ENCODE results near the gene TCEANC2.
"Not testable (repeated sequence)": the region's sequence is repeated elsewhere in the genome, so short reads cannot be mapped to it uniquely, and the experiment has no call there.

Gene TCEANC2

DNA sequence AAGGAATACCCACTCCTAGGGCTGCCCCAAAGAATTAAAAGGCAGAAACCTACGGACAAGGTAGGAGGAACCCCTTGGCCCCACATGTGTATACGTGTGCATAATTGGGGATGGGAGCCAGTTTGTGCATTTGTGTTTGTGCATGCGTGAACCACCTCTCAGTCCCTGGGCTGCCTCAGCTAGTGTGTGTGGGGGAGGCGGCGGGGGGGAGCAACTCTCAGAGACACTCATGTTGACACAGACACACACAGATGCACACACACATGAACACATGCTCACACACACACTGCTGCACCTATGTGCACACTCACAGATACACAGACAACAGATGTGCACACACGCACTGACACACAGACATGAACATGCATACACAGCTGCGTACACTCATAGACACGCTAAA lies 40.5 kb upstream of the TCEANC2 start:
- H3K4me1 ChIP-seq (ENCODE audit: control insufficient read depth, insufficient read depth, low read length) = no peaks in the 10 kb centered on the region
- H3K27me3 ChIP-seq (ENCODE audit: control insufficient read depth, insufficient read depth, low read length) = no peaks in the 10 kb centered on the region
- H3K4me3 ChIP-seq (ENCODE audit: low read depth, low read length) = no peak overlapping the region
- H3K9ac ChIP-seq (ENCODE audit: low read depth, low read length) = no peak overlapping the region
- no peaks in the 10 kb centered on the region for H3K9me3 ChIP-seq (ENCODE audit: control insufficient read depth, insufficient read depth, low read length)
- no peaks in the 10 kb centered on the region for H3K36me3 ChIP-seq (ENCODE audit: control insufficient read depth, insufficient read depth, low read length)
- no peak overlapping the region for H3K27ac ChIP-seq (ENCODE audit: low read depth, low read length)

GRCh38 chr1:54013393-54014008 lies 39.9 kb upstream of the TCEANC2 start:
- no peaks in the 10 kb centered on the region for H3K9me3 ChIP-seq (ENCODE audit: control insufficient read depth, insufficient read depth, low read length)
- H3K4me3 ChIP-seq (ENCODE audit: low read depth, low read length) = no peak overlapping the region
- H3K4me1 ChIP-seq (ENCODE audit: control insufficient read depth, insufficient read depth, low read length) = no peaks in the 10 kb centered on the region
- H3K9ac ChIP-seq (ENCODE audit: low read depth, low read length) = no peak overlapping the region
- no peaks in the 10 kb centered on the region for H3K36me3 ChIP-seq (ENCODE audit: control insufficient read depth, insufficient read depth, low read length)
- H3K27ac ChIP-seq (ENCODE audit: low read depth, low read length) = no peak overlapping the region
- H3K27me3 ChIP-seq (ENCODE audit: control insufficient read depth, insufficient read depth, low read length) = no peaks in the 10 kb centered on the region

DNA sequence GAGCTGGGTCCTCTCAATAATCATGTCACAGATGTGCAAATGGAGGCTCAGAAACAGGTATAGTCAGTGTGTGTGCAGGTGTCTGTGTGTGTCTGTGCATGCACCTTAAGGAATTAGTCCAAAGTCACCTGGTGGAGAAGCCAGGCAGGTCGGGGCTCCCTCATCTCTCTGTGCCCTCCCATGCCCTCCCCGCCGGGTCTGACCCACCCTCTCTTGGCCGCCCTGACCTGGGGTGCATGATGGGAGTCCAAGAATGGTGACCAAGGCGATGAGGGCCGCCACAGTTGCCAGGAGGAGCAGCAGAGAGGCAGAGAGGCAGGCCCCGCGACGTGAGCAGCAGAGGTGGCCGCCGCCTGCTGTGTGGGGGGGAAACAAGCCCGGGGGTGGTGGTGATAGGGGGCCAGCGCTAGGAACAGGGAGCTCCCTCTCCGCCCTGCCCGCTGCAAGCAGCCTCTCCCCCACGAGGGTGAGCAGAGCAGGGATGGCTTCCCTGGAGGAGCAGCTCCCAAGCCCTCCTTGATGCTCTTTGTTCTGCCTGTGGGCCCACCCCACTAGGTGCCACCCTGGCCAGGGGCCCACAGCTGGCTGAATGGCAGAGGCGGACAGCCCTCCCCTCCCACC lies 39.3 kb upstream of the TCEANC2 start:
- Histone ChIP-seq H3K4me3 (ENCODE audit: low read depth, low read length) (no peak overlapping the region), H3K36me3 (ENCODE audit: control insufficient read depth, insufficient read depth, low read length) (no peaks in the 10 kb centered on the region), H3K9ac (ENCODE audit: low read depth, low read length) (no peak overlapping the region), H3K4me1 (ENCODE audit: control insufficient read depth, insufficient read depth, low read length) (no peaks in the 10 kb centered on the region), H3K9me3 (ENCODE audit: control insufficient read depth, insufficient read depth, low read length) (no peaks in the 10 kb centered on the region), H3K27ac (ENCODE audit: low read depth, low read length) (no peak overlapping the region), H3K27me3 (ENCODE audit: control insufficient read depth, insufficient read depth, low read length) (no peaks in the 10 kb centered on the region)

- no peaks in the 10 kb centered on the region for H3K27me3 ChIP-seq (ENCODE audit: control insufficient read depth, insufficient read depth, low read length)
- H3K4me1 ChIP-seq (ENCODE audit: control insufficient read depth, insufficient read depth, low read length) = no peaks in the 10 kb centered on the region
- no peak overlapping the region for H3K27ac ChIP-seq (ENCODE audit: low read depth, low read length)
- H3K9ac ChIP-seq (ENCODE audit: low read depth, low read length) = no peak overlapping the region
- H3K4me3 ChIP-seq (ENCODE audit: low read depth, low read length) = no peak overlapping the region
- H3K36me3 ChIP-seq (ENCODE audit: control insufficient read depth, insufficient read depth, low read length) = no peaks in the 10 kb centered on the region
- H3K9me3 ChIP-seq (ENCODE audit: control insufficient read depth, insufficient read depth, low read length) = no peaks in the 10 kb centered on the region
These were observed 36.8 kb upstream of the TCEANC2 start for GRCh38 chr1:54016343-54017282.

- Histone ChIP-seq H3K36me3 (ENCODE audit: control insufficient read depth, insufficient read depth, low read length) (no peaks in the 10 kb centered on the region), H3K9me3 (ENCODE audit: control insufficient read depth, insufficient read depth, low read length) (no peaks in the 10 kb centered on the region), H3K4me3 (ENCODE audit: low read depth, low read length) (no peak within 1 kb of the TSS), H3K27me3 (ENCODE audit: control insufficient read depth, insufficient read depth, low read length) (no peaks in the 10 kb centered on the region), H3K9ac (ENCODE audit: low read depth, low read length) (no peak within 1 kb of the TSS), H3K27ac (ENCODE audit: low read depth, low read length) (no peak within 1 kb of the TSS), H3K4me1 (ENCODE audit: control insufficient read depth, insufficient read depth, low read length) (no peaks in the 10 kb centered on the region)
These were observed 35.4 kb upstream of the TCEANC2 start, which contains the start of gene LDLRAD1 for GRCh38 chr1:54017979-54018378. TSS of gene LDLRAD1 (minus strand) at chr1:54018186. CDS start at chr1:54018112, 74 bp downstream.

GRCh38 chr1:54018635-54019034 lies 34.8 kb upstream of the TCEANC2 start:
- Histone ChIP-seq H3K36me3 (ENCODE audit: control insufficient read depth, insufficient read depth, low read length) (no peaks in the 10 kb centered on the region), H3K9ac (ENCODE audit: low read depth, low read length) (no peak overlapping the region), H3K4me3 (ENCODE audit: low read depth, low read length) (no peak overlapping the region), H3K4me1 (ENCODE audit: control insufficient read depth, insufficient read depth, low read length) (no peaks in the 10 kb centered on the region), H3K27ac (ENCODE audit: low read depth, low read length) (no peak overlapping the region), H3K9me3 (ENCODE audit: control insufficient read depth, insufficient read depth, low read length) (no peaks in the 10 kb centered on the region), H3K27me3 (ENCODE audit: control insufficient read depth, insufficient read depth, low read length) (no peaks in the 10 kb centered on the region)

DNA sequence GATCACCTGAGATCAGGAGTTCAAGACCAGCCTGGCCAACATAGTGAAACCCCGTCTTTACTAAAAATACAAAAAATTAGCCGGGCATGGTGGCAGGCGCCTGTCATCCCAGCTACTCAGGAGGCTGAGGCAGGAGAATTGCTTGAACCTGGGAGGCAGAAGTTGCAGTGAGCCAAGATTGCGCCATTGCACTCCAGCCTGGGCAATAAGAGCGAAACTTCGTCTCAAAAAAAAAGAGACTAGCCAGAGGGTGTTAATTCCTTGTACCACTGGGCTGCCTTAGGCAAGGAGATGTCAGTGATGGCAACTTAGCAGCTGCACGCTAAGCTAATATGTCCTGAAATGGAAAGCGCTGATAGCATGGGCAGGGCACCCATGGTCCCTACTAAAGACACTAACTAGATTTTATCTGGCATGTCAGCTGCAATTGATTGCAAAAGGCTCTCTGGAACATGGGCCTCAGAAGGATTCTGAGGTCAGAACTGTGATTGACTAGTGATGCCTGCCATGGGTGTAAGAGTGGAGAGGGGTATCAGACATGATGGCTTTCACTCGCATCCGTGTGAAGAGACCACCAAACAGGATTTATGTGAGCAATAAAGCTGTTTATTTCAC lies 33.7 kb upstream of the TCEANC2 start:
- H3K4me3 ChIP-seq (ENCODE audit: low read depth, low read length); H3K4me1 ChIP-seq (ENCODE audit: control insufficient read depth, insufficient read depth, low read length); H3K9ac ChIP-seq (ENCODE audit: low read depth, low read length); H3K27ac ChIP-seq (ENCODE audit: low read depth, low read length); H3K27me3 ChIP-seq (ENCODE audit: control insufficient read depth, insufficient read depth, low read length); H3K36me3 ChIP-seq (ENCODE audit: control insufficient read depth, insufficient read depth, low read length); H3K9me3 ChIP-seq (ENCODE audit: control insufficient read depth, insufficient read depth, low read length): not testable (repeated sequence)

DNA sequence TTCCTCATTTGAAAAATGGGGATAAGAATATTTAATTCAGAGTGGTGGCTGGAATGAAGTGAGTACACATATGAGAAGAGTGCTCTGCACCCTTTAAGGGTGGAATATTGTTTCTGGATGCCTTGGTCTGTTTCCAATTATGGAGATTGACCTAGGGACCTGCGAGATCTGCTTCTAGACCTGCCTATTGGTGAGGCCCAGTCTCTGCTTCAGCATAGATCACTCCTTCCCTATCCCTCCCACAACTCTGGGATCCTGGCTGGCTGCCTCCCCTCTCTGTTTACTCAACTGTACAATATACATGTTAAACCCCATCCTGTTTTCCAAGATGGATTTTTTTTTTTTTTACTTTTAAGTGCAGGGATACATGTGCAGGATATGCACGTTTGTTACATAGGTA lies 29.1 kb upstream of the TCEANC2 start:
- H3K4me1 ChIP-seq (ENCODE audit: control insufficient read depth, insufficient read depth, low read length) = no peaks in the 10 kb centered on the region
- no peaks in the 10 kb centered on the region for H3K36me3 ChIP-seq (ENCODE audit: control insufficient read depth, insufficient read depth, low read length)
- H3K9ac ChIP-seq (ENCODE audit: low read depth, low read length) = no peak overlapping the region
- H3K9me3 ChIP-seq (ENCODE audit: control insufficient read depth, insufficient read depth, low read length) = no peaks in the 10 kb centered on the region
- H3K27me3 ChIP-seq (ENCODE audit: control insufficient read depth, insufficient read depth, low read length) = no peaks in the 10 kb centered on the region
- no peak overlapping the region for H3K4me3 ChIP-seq (ENCODE audit: low read depth, low read length)
- H3K27ac ChIP-seq (ENCODE audit: low read depth, low read length) = no peak overlapping the region

GRCh38 chr1:54024811-54025210 lies 28.6 kb upstream of the TCEANC2 start:
- not testable (repeated sequence) for H3K36me3 ChIP-seq (ENCODE audit: control insufficient read depth, insufficient read depth, low read length); H3K4me1 ChIP-seq (ENCODE audit: control insufficient read depth, insufficient read depth, low read length); H3K9ac ChIP-seq (ENCODE audit: low read depth, low read length); H3K27me3 ChIP-seq (ENCODE audit: control insufficient read depth, insufficient read depth, low read length); H3K9me3 ChIP-seq (ENCODE audit: control insufficient read depth, insufficient read depth, low read length); H3K4me3 ChIP-seq (ENCODE audit: low read depth, low read length); H3K27ac ChIP-seq (ENCODE audit: low read depth, low read length)

DNA sequence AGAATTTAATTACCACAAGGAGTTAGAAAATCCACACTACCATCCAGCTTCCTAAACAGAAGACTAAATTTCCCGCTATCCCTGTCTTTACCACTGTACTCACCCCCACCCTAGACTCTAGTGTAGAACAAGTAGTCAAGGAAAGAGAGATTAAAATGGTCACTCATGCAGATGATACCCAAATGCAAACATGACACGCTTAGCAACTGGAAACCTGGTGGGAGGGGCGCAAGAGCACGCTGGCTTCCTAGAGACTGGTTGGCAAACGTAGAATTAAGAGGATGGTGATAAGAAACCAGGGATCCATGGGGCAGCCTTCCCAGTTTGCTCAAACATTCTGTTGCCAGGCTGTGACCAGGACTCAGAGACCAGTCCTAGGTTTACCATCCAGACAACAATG lies 25.6 kb upstream of the TCEANC2 start:
- H3K4me1 ChIP-seq (ENCODE audit: control insufficient read depth, insufficient read depth, low read length) = no peaks in the 10 kb centered on the region
- H3K9ac ChIP-seq (ENCODE audit: low read depth, low read length) = no peak overlapping the region
- no peaks in the 10 kb centered on the region for H3K9me3 ChIP-seq (ENCODE audit: control insufficient read depth, insufficient read depth, low read length)
- H3K27ac ChIP-seq (ENCODE audit: low read depth, low read length) = no peak overlapping the region
- peaks cover 23% of the 10 kb centered on the region for H3K36me3 ChIP-seq (ENCODE audit: control insufficient read depth, insufficient read depth, low read length)
- no peak overlapping the region for H3K4me3 ChIP-seq (ENCODE audit: low read depth, low read length)
- no peaks in the 10 kb centered on the region for H3K27me3 ChIP-seq (ENCODE audit: control insufficient read depth, insufficient read depth, low read length)

All from HUES48 (cell line).